PC-3 (cell line): ENCODE measurements around the gene TRH.

Source experiments
- CTCF ChIP-seq: fragments of 300-600 bp; sonication (generic); conservative IDR thresholded peaks from 2 replicates; pipeline ENCODE4 v1.5.1; 2017; ENCODE audit warnings: antibody characterized with exemption, low read depth, mild to moderate bottlenecking, low read length
- EZH2 ChIP-seq: fragments of 300-600 bp; sonication (generic); IDR thresholded peaks from one replicate; pipeline ENCODE4 v1.6.1; 2017; ENCODE audit warnings: antibody characterized with exemption, mild to moderate bottlenecking, low read length; ENCODE audit not compliant: unreplicated experiment
- EZH2phosphoT487 ChIP-seq: fragments of 300-600 bp; sonication (generic); IDR thresholded peaks from 2 replicates; pipeline ENCODE4 v1.6.1; 2018; ENCODE audit warnings: mild to moderate bottlenecking, antibody characterized with exemption, low read length, borderline replicate concordance

DNA sequence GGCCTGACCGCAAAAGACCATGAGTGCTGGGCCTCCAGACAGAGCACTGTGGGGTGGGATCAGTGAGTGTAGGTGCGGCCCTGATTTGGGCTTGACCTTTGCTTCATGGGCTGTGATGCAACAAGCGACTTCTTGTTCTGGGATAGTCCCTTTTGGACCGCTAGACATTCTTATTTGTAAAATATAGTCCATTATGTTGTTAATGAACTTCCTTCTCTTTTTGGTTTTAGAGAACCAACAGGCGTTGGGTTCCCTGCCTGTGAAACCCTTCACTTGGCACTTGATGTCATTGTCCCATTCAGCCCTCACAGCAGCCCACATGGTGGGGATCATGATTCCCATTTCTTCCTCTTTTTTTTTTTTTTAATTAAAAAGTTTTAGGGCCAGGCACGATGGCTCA, 15.8 kb upstream of the TRH start:
- TF ChIP-seq CTCF (no peak), EZH2 (no peak), EZH2phosphoT487 (no peak)
